Mesodermal cell (in vitro differentiated cells): ENCODE results near the gene DRC3.

ENCODE experiments used
- H3K27ac ChIP-seq: 2 replicates; pipeline ENCODE4 v1.7.0; 2013; ENCODE audit warnings: mild to moderate bottlenecking, low read depth, low read length, moderate library complexity; ENCODE audit not compliant: severe bottlenecking
- H3K36me3 ChIP-seq: 2 replicates; pipeline ENCODE4 v1.7.1; 2013; ENCODE audit warnings: mild to moderate bottlenecking, low read length, moderate library complexity; ENCODE audit not compliant: control insufficient read depth, insufficient read depth
- H3K4me1 ChIP-seq: one replicate; pipeline ENCODE4 v1.7.1; 2013; ENCODE audit warnings: mild to moderate bottlenecking, low read length; ENCODE audit not compliant: insufficient read depth, control insufficient read depth, poor library complexity, severe bottlenecking
- H3K4me3 ChIP-seq: 2 replicates; pipeline ENCODE4 v1.7.0; 2013; ENCODE audit warnings: low read length, control low read depth, mild to moderate bottlenecking; ENCODE audit not compliant: insufficient read depth, poor library complexity, severe bottlenecking; ENCODE audit errors: extremely low read depth
- H3K9me3 ChIP-seq: 2 replicates; pipeline ENCODE4 v1.7.1; 2013; ENCODE audit warnings: mild to moderate bottlenecking, low read length, moderate library complexity; ENCODE audit not compliant: control insufficient read depth
- WGBS, 2 experiments: methylation state at CpG; one replicate each; pipeline ENCODE4 v1.1.5; 2013; ENCODE audit warnings: missing lambda C conversion rate in 2 of 2; ENCODE audit not compliant: insufficient coverage in 2 of 2; 5-methylcytosine and 5-hydroxymethylcytosine counted together

Gene DRC3

GRCh38 chr17:17983376-17983775 lies 10.7 kb downstream of the DRC3 start:
- Histone ChIP-seq H3K4me3 (no peak overlapping the region), H3K27ac (no peak overlapping the region), H3K9me3 (no peaks in the 10 kb centered on the region), H3K36me3 (no peaks in the 10 kb centered on the region), H3K4me1 (no peaks in the 10 kb centered on the region)
- WGBS, 2 experiments, result 88 to 89% methylated on average over 3 to 6 of the region's 6 CpGs

- WGBS, 2 experiments, result 91 to 95% methylated on average over 6 of the region's 6 CpGs
- H3K9me3 ChIP-seq, result no peaks in the 10 kb centered on the region
- no peak overlapping the region for H3K4me3 ChIP-seq
- no peaks in the 10 kb centered on the region for H3K4me1 ChIP-seq
- H3K27ac ChIP-seq, result no peak overlapping the region
- no peaks in the 10 kb centered on the region for H3K36me3 ChIP-seq
Observed at GRCh38 chr17:17983776-17984175, 11.1 kb downstream of the DRC3 start.

GRCh38 chr17:17985153-17985552 lies 12.5 kb downstream of the DRC3 start:
- Histone ChIP-seq H3K4me1 (peaks cover 5% of the 10 kb centered on the region), H3K4me3 (no peak overlapping the region), H3K36me3 (no peaks in the 10 kb centered on the region), H3K27ac (no peak overlapping the region), H3K9me3 (no peaks in the 10 kb centered on the region)
- WGBS, 2 experiments, result 72 to 86% methylated on average over 1 to 2 of the region's 2 CpGs

- no peaks in the 10 kb centered on the region for H3K9me3 ChIP-seq
- 93 to 100% methylated on average over 2 of the region's 3 CpGs for WGBS, 2 experiments
- H3K27ac ChIP-seq, result no peak overlapping the region
- peaks cover 9% of the 10 kb centered on the region for H3K4me1 ChIP-seq
- no peak overlapping the region for H3K4me3 ChIP-seq
- H3K36me3 ChIP-seq, result no peaks in the 10 kb centered on the region
Observed at GRCh38 chr17:17985555-17985954, 12.9 kb downstream of the DRC3 start.

- WGBS, 2 experiments, result 74 to 89% methylated on average over 4 to 5 of the region's 7 CpGs
- Histone ChIP-seq H3K27ac (no peak overlapping the region), H3K36me3 (no peaks in the 10 kb centered on the region), H3K4me1 (peaks cover 15% of the 10 kb centered on the region), H3K9me3 (no peaks in the 10 kb centered on the region), H3K4me3 (no peak overlapping the region)
Observed at GRCh38 chr17:17987187-17987896, 14.7 kb downstream of the DRC3 start.

GRCh38 chr17:17987901-17988300 lies 15.2 kb downstream of the DRC3 start:
- H3K4me3 ChIP-seq, result no peak overlapping the region
- H3K27ac ChIP-seq, result no peak overlapping the region
- H3K36me3 ChIP-seq, result no peaks in the 10 kb centered on the region
- WGBS, 2 experiments, result 92 to 97% methylated on average over 11 to 14 of the region's 14 CpGs
- H3K4me1 ChIP-seq, result peaks cover 15% of the 10 kb centered on the region
- no peaks in the 10 kb centered on the region for H3K9me3 ChIP-seq

- WGBS, 2 experiments, result 88 to 90% methylated on average over 6 of the region's 7 CpGs
- no peak overlapping the region for H3K4me3 ChIP-seq
- peaks cover 15% of the 10 kb centered on the region for H3K4me1 ChIP-seq
- no peaks in the 10 kb centered on the region for H3K36me3 ChIP-seq
- no peaks in the 10 kb centered on the region for H3K9me3 ChIP-seq
- no peak overlapping the region for H3K27ac ChIP-seq
Observed at GRCh38 chr17:17988427-17988945, 15.8 kb downstream of the DRC3 start.

- H3K27ac ChIP-seq, result no peak overlapping the region
- no peaks in the 10 kb centered on the region for H3K9me3 ChIP-seq
- peaks cover 15% of the 10 kb centered on the region for H3K4me1 ChIP-seq
- H3K4me3 ChIP-seq, result no peak overlapping the region
- 87 to 91% methylated on average over 6 to 9 of the region's 9 CpGs for WGBS, 2 experiments
- H3K36me3 ChIP-seq, result no peaks in the 10 kb centered on the region
Observed at GRCh38 chr17:17989081-17989480, 16.4 kb downstream of the DRC3 start.

- Histone ChIP-seq H3K36me3 (no peaks in the 10 kb centered on the region), H3K27ac (no peak overlapping the region), H3K4me3 (no peak overlapping the region), H3K4me1 (peaks cover 16% of the 10 kb centered on the region), H3K9me3 (no peaks in the 10 kb centered on the region)
- WGBS, 2 experiments, result 89 to 92% methylated on average over 9 to 10 of the region's 10 CpGs
Observed at GRCh38 chr17:17989618-17990017, 17.0 kb downstream of the DRC3 start.

GRCh38 chr17:17990282-17990681 lies 17.6 kb downstream of the DRC3 start:
- no peaks in the 10 kb centered on the region for H3K36me3 ChIP-seq
- WGBS, 2 experiments, result 94 to 100% methylated on average over 2 of the region's 2 CpGs
- H3K27ac ChIP-seq, result peak overlapping the region; percentile 10
- H3K4me3 ChIP-seq, result no peak overlapping the region
- peaks cover 19% of the 10 kb centered on the region for H3K4me1 ChIP-seq
- H3K9me3 ChIP-seq, result no peaks in the 10 kb centered on the region

- Histone ChIP-seq H3K27ac (no peak overlapping the region), H3K36me3 (no peaks in the 10 kb centered on the region), H3K4me1 (peaks cover 19% of the 10 kb centered on the region), H3K9me3 (no peaks in the 10 kb centered on the region), H3K4me3 (no peak overlapping the region)
- 77 to 97% methylated on average over 2 of the region's 2 CpGs for WGBS, 2 experiments
Observed at GRCh38 chr17:17993366-17993765, 20.7 kb downstream of the DRC3 start.
